T-cell (primary cell): ENCODE data around the gene CMTM7. TPM values are rescaled to one million over a fixed set of nuclear protein-coding genes. Genes with fewer than 3 reads are reported as not detected.

ENCODE experiments used
- ATAC-seq, 4 experiments: fragments of 200-7000 bp in 3 of 4; fragments of 150-1000 bp in 1 of 4; cut with Tn5 transposase; replicated peaks in 1 of 4; 1 replicate in 3 of 4; 2 replicates in 1 of 4; pipeline ENCODE4 v1.10.0; 2021; ENCODE audit warnings: moderate library complexity in 3 of 4, mild to moderate bottlenecking in 2 of 4, moderate number of reproducible peaks in 1 of 4
- CTCF ChIA-PET, 2 donors: fragments of 300-600 bp; sonication (Branson Sonifier 250); formaldehyde crosslinking; loops; one replicate each; lab custom pipeline; 2022; ENCODE audit warnings: antibody characterized with exemption in 2 of 2; lab: Charles Lee
- POLR2A ChIA-PET, 2 donors: fragments of 300-600 bp; sonication (Branson Sonifier 250); formaldehyde crosslinking; loops; one replicate each; lab custom pipeline; 2022; ENCODE audit warnings: antibody characterized with exemption in 2 of 2; lab: Charles Lee
- DNase-seq, 35 experiments: peaks; one replicate each; pipeline versions ENCODE4 v3.0.0 to v3.0.0-alpha.2; 2013 to 2023
- H3K27ac ChIP-seq: one replicate; pipeline ENCODE4 v1.5.1; 2013; ENCODE audit warnings: low read length
- H3K27me3 ChIP-seq, 2 experiments: replicated peaks in 1 of 2; 1 replicate in 1 of 2; 2 replicates in 1 of 2; pipeline versions ENCODE4 v1.6.1 to v1.7.0; 2013; ENCODE audit warnings: low read length in 1 of 2, mixed read lengths in 1 of 2; ENCODE audit not compliant: control insufficient read depth in 2 of 2, insufficient read depth in 2 of 2; ENCODE audit errors: extremely low read depth in 1 of 2
- H3K36me3 ChIP-seq, 2 donors: 1 replicate in 1 of 2; 2 replicates in 1 of 2; pipeline versions ENCODE4 v1.6.1 to v1.7.0; 2013; ENCODE audit warnings: low read length in 1 of 2; ENCODE audit not compliant: control insufficient read depth in 2 of 2, insufficient read depth in 1 of 2; ENCODE audit errors: extremely low read depth in 1 of 2
- H3K4me1 ChIP-seq, 2 experiments: 1 replicate in 1 of 2; 2 replicates in 1 of 2; pipeline versions ENCODE4 v1.6.1 to v1.7.0; 2013; ENCODE audit warnings: low read length in 2 of 2, mixed read lengths in 1 of 2; ENCODE audit not compliant: insufficient read depth in 2 of 2, control insufficient read depth in 1 of 2; ENCODE audit errors: extremely low read depth in 1 of 2
- H3K4me3 ChIP-seq, 2 donors: 1 replicate in 1 of 2; 2 replicates in 1 of 2; pipeline versions ENCODE4 v1.5.1 to v1.7.0; 2013; ENCODE audit warnings: mild to moderate bottlenecking in 2 of 2, low read length in 1 of 2, moderate library complexity in 1 of 2; ENCODE audit not compliant: control insufficient read depth in 1 of 2; ENCODE audit errors: extremely low read depth in 1 of 2
- H3K9me3 ChIP-seq: 2 replicates; pipeline ENCODE4 v1.7.0; 2013
- H3K27ac Mint-ChIP-seq, 2 donors: one replicate each; pipeline ENCODE4 v1.8.0; 2020 to 2021; ENCODE audit warnings: mild to moderate bottlenecking in 2 of 2, mixed read lengths in 2 of 2
- H3K27me3 Mint-ChIP-seq, 2 donors: one replicate each; pipeline ENCODE4 v1.8.0; 2021 to 2022; ENCODE audit warnings: mixed read lengths in 2 of 2
- H3K36me3 Mint-ChIP-seq: one replicate; pipeline ENCODE4 v1.8.0; 2021; ENCODE audit warnings: mixed read lengths
- H3K4me1 Mint-ChIP-seq, 3 donors: one replicate each; pipeline ENCODE4 v1.8.0; 2020 to 2022; ENCODE audit warnings: mixed read lengths in 3 of 3, mild to moderate bottlenecking in 1 of 3
- H3K4me3 Mint-ChIP-seq, 3 donors: one replicate each; pipeline ENCODE4 v1.8.0; 2020 to 2022; ENCODE audit warnings: mild to moderate bottlenecking in 3 of 3, mixed read lengths in 3 of 3, moderate library complexity in 3 of 3
- H3K9me3 Mint-ChIP-seq, 3 donors: one replicate each; pipeline ENCODE4 v1.8.0; 2020 to 2022; ENCODE audit warnings: mixed read lengths in 3 of 3
- WGBS: methylation state at CpG from one replicate; pipeline ENCODE4 v1.1.5; 2013; ENCODE audit warnings: missing lambda C conversion rate; ENCODE audit not compliant: insufficient coverage; 5-methylcytosine and 5-hydroxymethylcytosine counted together
- total RNA-seq, 35 experiments: library from RNA in 6 of 35; stranded (reverse) in 6 of 35; fragments of 120-200 nt in 1 of 35; gene quantifications; one replicate each; pipeline versions ENCODE4 v1.2.1 to v1.2.4 and lab custom pipeline; 2013 to 2026

The CMTM7 gene
- total RNA-seq, 5 donors from 2014 or later (not counting 1 experiment from before 2014, with no cell fraction given), result 40.7 to 56.7 (median 47.8) TPM

GRCh38 chr3:32454111-32454510, 62.5 kb downstream of the CMTM7 start:
- Histone ChIP-seq H3K4me1 (peaks cover 32 to 54% of the 10 kb centered on the region in 2 experiments), H3K36me3 (peaks cover 0 to 62% of the 10 kb centered on the region in 2 donors), H3K4me3 (no peak overlapping the region), H3K9me3 (no peaks in the 10 kb centered on the region), H3K27ac (peak overlapping the region; percentile 94), H3K27me3 (no peaks in the 10 kb centered on the region)
- ATAC-seq, result no peak
- Mint-ChIP-seq H3K27me3 (no peaks in the 10 kb centered on the region), H3K4me1 (peaks cover 52 to 62% (median 62%) of the 10 kb centered on the region in 3 donors), H3K36me3 (peaks cover 49% of the 10 kb centered on the region), H3K4me3 (peak overlapping the region in 1 of 3 donors; percentile 78), H3K27ac (peak overlapping the region; percentile 84 to 97), H3K9me3 (no peaks in the 10 kb centered on the region)
- POLR2A ChIA-PET, result no interaction called here
- no peak for DNase-seq
- CTCF ChIA-PET, result interaction anchor here (0.5 to 1.0 kb wide), 2 partner anchors 79 to 607 kb away, joined by 3 read pairs; no protein-coding TSS in a partner anchor
- whole genome bisulfite sequencing, result 88% methylated on average over 5 of the region's 6 CpGs

GRCh38 chr3:32454731-32455608, 63.3 kb downstream of the CMTM7 start:
- Histone ChIP-seq H3K9me3 (no peaks in the 10 kb centered on the region), H3K4me1 (peaks cover 40 to 63% of the 10 kb centered on the region in 2 experiments), H3K4me3 (no peak overlapping the region), H3K27me3 (no peaks in the 10 kb centered on the region), H3K27ac (peak overlapping the region; percentile 94), H3K36me3 (peaks cover 0 to 55% of the 10 kb centered on the region in 2 donors)
- POLR2A ChIA-PET, result interaction anchor here in 1 of 2 donors (2.7 kb wide), 1 partner anchor 22 kb away, joined by 11 read pairs; no protein-coding TSS in a partner anchor
- ATAC-seq (no peak), DNase-seq (no peak)
- Mint-ChIP-seq H3K4me3 (peak overlapping the region in 1 of 3 donors; percentile 78), H3K9me3 (no peaks in the 10 kb centered on the region), H3K27me3 (no peaks in the 10 kb centered on the region), H3K27ac (peak overlapping the region in 1 of 2 donors; percentile 97), H3K4me1 (peaks cover 50 to 62% (median 62%) of the 10 kb centered on the region in 3 donors), H3K36me3 (peaks cover 46% of the 10 kb centered on the region)
- CTCF ChIA-PET, result interaction anchor here in 1 of 2 donors (1.0 kb wide), 1 partner anchor 79 kb away, joined by 3 read pairs; no protein-coding TSS in a partner anchor
- WGBS, result 97% methylated on average over 9 of the region's 15 CpGs

GRCh38 chr3:32455609-32456428, 64.2 kb downstream of the CMTM7 start:
- Histone ChIP-seq H3K27ac (peak overlapping the region; percentile 94), H3K4me3 (no peak overlapping the region), H3K9me3 (no peaks in the 10 kb centered on the region), H3K36me3 (peaks cover 0 to 47% of the 10 kb centered on the region in 2 donors), H3K4me1 (peaks cover 45 to 71% of the 10 kb centered on the region in 2 experiments), H3K27me3 (no peaks in the 10 kb centered on the region)
- peak in 1 of 35 experiments; percentile 62 for DNase-seq
- H3K27ac Mint-ChIP-seq, result peak overlapping the region in 1 of 2 donors; percentile 97
- peaks cover 37% of the 10 kb centered on the region for H3K36me3 Mint-ChIP-seq
- CTCF ChIA-PET, result interaction anchor here (0.6 to 2.2 kb wide), 4 partner anchors 31 to 439 kb away, joined by 3 to 11 read pairs (median 4); no protein-coding TSS in a partner anchor
- H3K27me3 Mint-ChIP-seq, result no peaks in the 10 kb centered on the region
- 82% methylated on average over 12 of the region's 15 CpGs for WGBS
- H3K4me3 Mint-ChIP-seq, result peak overlapping the region; percentile 31 to 78 (median 61)
- H3K4me1 Mint-ChIP-seq, result peaks cover 50 to 57% (median 55%) of the 10 kb centered on the region in 3 donors
- no peaks in the 10 kb centered on the region for H3K9me3 Mint-ChIP-seq
- POLR2A ChIA-PET, result interaction anchor here (0.6 to 2.7 kb wide), 4 partner anchors 22 to 1226 kb away, joined by 3 to 11 read pairs (median 4); no protein-coding TSS in a partner anchor
- ATAC-seq, result no peak

GRCh38 chr3:32456429-32457130, 64.9 kb downstream of the CMTM7 start:
- Histone ChIP-seq H3K36me3 (peaks cover 0 to 39% of the 10 kb centered on the region in 2 donors), H3K27ac (peak overlapping the region; percentile 94), H3K9me3 (no peaks in the 10 kb centered on the region), H3K27me3 (no peaks in the 10 kb centered on the region), H3K4me3 (peak overlapping the region in 1 of 2 donors; percentile 5), H3K4me1 (peaks cover 50 to 78% of the 10 kb centered on the region in 2 experiments)
- H3K27me3 Mint-ChIP-seq, result no peaks in the 10 kb centered on the region
- H3K36me3 Mint-ChIP-seq, result peaks cover 34% of the 10 kb centered on the region
- no peak for DNase-seq
- H3K9me3 Mint-ChIP-seq, result no peaks in the 10 kb centered on the region
- peak overlapping the region in 1 of 2 donors; percentile 97 for H3K27ac Mint-ChIP-seq
- WGBS, result 60% methylated on average over 4 of the region's 11 CpGs
- peak overlapping the region; percentile 31 to 78 (median 61) for H3K4me3 Mint-ChIP-seq
- ATAC-seq, result no peak
- CTCF ChIA-PET, result interaction anchor here (0.6 to 2.2 kb wide), 6 partner anchors 11 to 440 kb away, joined by 3 to 11 read pairs (median 4); no protein-coding TSS in a partner anchor
- H3K4me1 Mint-ChIP-seq, result peaks cover 50 to 56% (median 54%) of the 10 kb centered on the region in 3 donors
- POLR2A ChIA-PET, result interaction anchor here (0.6 to 2.7 kb wide), 5 partner anchors 23 to 1227 kb away, joined by 3 to 11 read pairs (median 4); no protein-coding TSS in a partner anchor

- Mint-ChIP-seq H3K4me1 (peaks cover 48 to 54% (median 53%) of the 10 kb centered on the region in 3 donors), H3K36me3 (peaks cover 28% of the 10 kb centered on the region), H3K27ac (peak overlapping the region in 1 of 2 donors; percentile 97), H3K4me3 (peak overlapping the region; percentile 54 to 78 (median 56)), H3K9me3 (no peaks in the 10 kb centered on the region), H3K27me3 (no peaks in the 10 kb centered on the region)
- Histone ChIP-seq H3K9me3 (no peaks in the 10 kb centered on the region), H3K4me1 (peaks cover 58 to 88% of the 10 kb centered on the region in 2 experiments), H3K36me3 (peaks cover 0 to 27% of the 10 kb centered on the region in 2 donors), H3K27ac (peak overlapping the region; percentile 94), H3K4me3 (peak overlapping the region; percentile 16 to 28), H3K27me3 (no peaks in the 10 kb centered on the region)
- POLR2A ChIA-PET, result interaction anchor here (0.6 to 1.4 kb wide), 6 partner anchors 25 to 268 kb away, joined by 3 to 6 read pairs (median 4); no protein-coding TSS in a partner anchor
- peak; percentile 68 to 77 (median 71) for ATAC-seq
- peak; percentile 30 to 89 (median 72) for DNase-seq
- WGBS, result 15% methylated on average over 4 of the region's 9 CpGs
- CTCF ChIA-PET, result interaction anchor here (0.5 to 2.2 kb wide), 11 partner anchors 10 to 112 kb away, joined by 3 to 11 read pairs (median 4); no protein-coding TSS in a partner anchor
These were observed 66.4 kb downstream of the CMTM7 start for GRCh38 chr3:32457971-32458471.
